Psoas muscle (tissue), 8 donors: ENCODE results near the gene SLC35B3. TPM values are rescaled to one million over a fixed set of nuclear protein-coding genes. Genes with fewer than 3 reads are reported as not detected.

Source experiments
- ATAC-seq, 4 donors: fragments of 200-7000 bp; cut with Tn5 transposase; one replicate each; pipeline ENCODE4 v1.9.1; 2020; ENCODE audit warnings: moderate library complexity in 3 of 4, mild to moderate bottlenecking in 2 of 4
- DNase-seq, 2 donors: peaks; one replicate each; pipeline ENCODE4 v3.0.0-alpha.2; 2020
- H3K27ac ChIP-seq: fragments of 200-600 bp; one replicate; pipeline ENCODE4 v1.8.0; 2022
- H3K27me3 ChIP-seq, 3 donors: fragments of 200-600 bp in 1 of 3; one replicate each; pipeline versions ENCODE4 v1.6.1 to v1.8.0; 2013 to 2022; ENCODE audit warnings: low read length in 2 of 3, mild to moderate bottlenecking in 2 of 3, moderate library complexity in 1 of 3; ENCODE audit not compliant: insufficient read depth in 3 of 3
- H3K36me3 ChIP-seq, 2 donors: fragments of 200-600 bp in 1 of 2; one replicate each; pipeline versions ENCODE4 v1.6.1 to v1.8.0; 2013 to 2022; ENCODE audit warnings: low read depth in 1 of 2, mild to moderate bottlenecking in 1 of 2, moderate library complexity in 1 of 2; ENCODE audit not compliant: insufficient read depth in 1 of 2
- H3K4me1 ChIP-seq: fragments of 200-600 bp; one replicate; pipeline ENCODE4 v1.8.0; 2022
- H3K4me3 ChIP-seq: fragments of 200-600 bp; one replicate; pipeline ENCODE4 v1.8.0; 2022; ENCODE audit warnings: mild to moderate bottlenecking
- H3K9me3 ChIP-seq: fragments of 200-600 bp; one replicate; pipeline ENCODE4 v1.8.0; 2022
- WGBS, 3 donors: extraction: QIAGEN DNeasy Blood & Tissue Kit; methylation state at CpG; one replicate each; pipeline versions ENCODE4 v1.1.6 to v1.1.7; 2013; 5-methylcytosine and 5-hydroxymethylcytosine counted together
- intact Hi-C, 2 donors: fragments of 100-400 bp; cut with DNase I; formaldehyde crosslinking; loops; one replicate each; pipeline versions ENCODE4 v1.11.0 to v1.14.2; 2022
- polyA plus RNA-seq, 3 donors: library from polyadenylated mRNA; stranded (reverse); fragments of 200-250 nt; gene quantifications; one replicate each; pipeline ENCODE4 v1.2.3, GENCODE V29; 2013
- total RNA-seq, 4 donors: library from RNA; stranded (reverse); fragmentation: NEBNext Ultra II Directional in 2 of 4; extraction: Animal tissue kit (Norgen Biotek cat#: 25700) in 2 of 4; gene quantifications; one replicate each; pipeline versions ENCODE4 v1.2.1 to v1.2.4, GENCODE V29; 2021 to 2023
- TF ChIP-seq, protein P1 (sequence below): fragments of 200-600 bp; IDR thresholded peaks from one replicate; pipeline ENCODE4 v1.8.0; 2022; ENCODE audit warnings: antibody characterized with exemption
- donor health status: healthy with polysubstance abuse.
- donor health status: DM: no; HTN: no; CAD: no; lungs with moderate emphysema.
- donor health status: Bipolar disorder and iron deficiency.
- donor health status: healthy.
- donor health status: DM: yes; HTN: yes; CAD: no.
- donor health status: DM: no; HTN: no; CAD: no.
- donor health status: DM: no; HTN: no; CAD: no.
- donor health status: DM: yes; HTN: yes; CAD: no.

Gene SLC35B3
- total and polyA plus RNA-seq, 7 donors = 2.9 to 7.2 (median 4.3) TPM

DNA sequence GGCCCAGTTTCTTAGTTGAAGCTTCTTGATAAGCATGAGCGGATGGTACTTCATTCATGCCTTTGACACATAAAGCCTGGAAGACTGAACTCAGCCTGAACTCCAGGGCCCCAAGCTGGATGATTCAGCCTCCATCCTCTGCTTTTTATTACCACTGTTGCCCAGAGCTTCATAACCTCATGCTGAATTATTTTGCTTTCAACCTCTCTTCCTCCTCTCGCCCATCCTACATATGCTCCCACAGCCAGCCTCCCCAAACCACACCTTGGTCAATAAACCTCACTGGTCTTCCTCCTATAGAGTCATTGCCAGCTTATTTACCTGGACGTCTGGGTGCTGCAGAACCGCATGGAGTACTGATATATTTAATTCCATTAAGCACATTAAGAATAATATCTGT lies 59.4 kb downstream of the SLC35B3 start:
- Histone ChIP-seq H3K27me3 (no peaks in the 10 kb centered on the region), H3K4me1 (no peaks in the 10 kb centered on the region), H3K27ac (no peak overlapping the region), H3K36me3 (no peaks in the 10 kb centered on the region), H3K9me3 (no peaks in the 10 kb centered on the region), H3K4me3 (no peak overlapping the region)
- WGBS, 3 donors = 79 to 88% (median 83%) methylated on average over 4 of the region's 4 CpGs
- intact Hi-C loops = no loop called here
- DNase-seq (no peak), ATAC-seq (no peak)
- TF ChIP-seq, protein P1, sequence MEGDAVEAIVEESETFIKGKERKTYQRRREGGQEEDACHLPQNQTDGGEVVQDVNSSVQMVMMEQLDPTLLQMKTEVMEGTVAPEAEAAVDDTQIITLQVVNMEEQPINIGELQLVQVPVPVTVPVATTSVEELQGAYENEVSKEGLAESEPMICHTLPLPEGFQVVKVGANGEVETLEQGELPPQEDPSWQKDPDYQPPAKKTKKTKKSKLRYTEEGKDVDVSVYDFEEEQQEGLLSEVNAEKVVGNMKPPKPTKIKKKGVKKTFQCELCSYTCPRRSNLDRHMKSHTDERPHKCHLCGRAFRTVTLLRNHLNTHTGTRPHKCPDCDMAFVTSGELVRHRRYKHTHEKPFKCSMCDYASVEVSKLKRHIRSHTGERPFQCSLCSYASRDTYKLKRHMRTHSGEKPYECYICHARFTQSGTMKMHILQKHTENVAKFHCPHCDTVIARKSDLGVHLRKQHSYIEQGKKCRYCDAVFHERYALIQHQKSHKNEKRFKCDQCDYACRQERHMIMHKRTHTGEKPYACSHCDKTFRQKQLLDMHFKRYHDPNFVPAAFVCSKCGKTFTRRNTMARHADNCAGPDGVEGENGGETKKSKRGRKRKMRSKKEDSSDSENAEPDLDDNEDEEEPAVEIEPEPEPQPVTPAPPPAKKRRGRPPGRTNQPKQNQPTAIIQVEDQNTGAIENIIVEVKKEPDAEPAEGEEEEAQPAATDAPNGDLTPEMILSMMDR = no peak
